Measurements from ENCODE around the gene TNRC6B.

The TNRC6B gene

GRCh38 chr22:40330615-40331014 lies 152.9 kb downstream of the TNRC6B start:
- no peak for DNase-seq

- no peak for DNase-seq
Observed at GRCh38 chr22:40331706-40332105, 154.0 kb downstream of the TNRC6B start.

GRCh38 chr22:40332319-40332781 lies 154.6 kb downstream of the TNRC6B start:
- DNase-seq, result no peak

GRCh38 chr22:40334060-40334459 lies 156.3 kb downstream of the TNRC6B start:
- no peak for DNase-seq

- DNase-seq, result no peak
Observed at GRCh38 chr22:40334899-40335298, 157.2 kb downstream of the TNRC6B start.

GRCh38 chr22:40335358-40335757 lies 157.6 kb downstream of the TNRC6B start:
- no peak for DNase-seq

- DNase-seq, result no peak
Observed at GRCh38 chr22:40340044-40340443, 162.3 kb downstream of the TNRC6B start.

GRCh38 chr22:40341604-40342003 lies 163.9 kb downstream of the TNRC6B start:
- no peak for DNase-seq

- no peak for DNase-seq
Observed at GRCh38 chr22:40342521-40342920, 164.8 kb downstream of the TNRC6B start.

GRCh38 chr22:40345271-40345670 lies 167.5 kb downstream of the TNRC6B start:
- DNase-seq, result no peak

GRCh38 chr22:40345815-40346184 lies 168.1 kb downstream of the TNRC6B start:
- peak; percentile 39 to 49 for DNase-seq

- DNase-seq, result peak; percentile 84 to 85
Observed at GRCh38 chr22:40346185-40347118, 168.7 kb downstream of the TNRC6B start, which contains the start of gene ADSL. Gene ADSL, plus strand, starts transcription at chr22:40346500. Its CDS starts 59 bp downstream, at chr22:40346559.

- no peak for DNase-seq
Observed at GRCh38 chr22:40347300-40347699, 169.6 kb downstream of the TNRC6B start.

GRCh38 chr22:40348025-40348658 lies 170.4 kb downstream of the TNRC6B start:
- peak; percentile 51 to 53 for DNase-seq

GRCh38 chr22:40352763-40353162 lies 175.0 kb downstream of the TNRC6B start:
- DNase-seq, result no peak

GRCh38 chr22:40361100-40361499 lies 183.4 kb downstream of the TNRC6B start:
- no peak for DNase-seq

- no peak for DNase-seq
Observed at GRCh38 chr22:40363059-40363458, 185.3 kb downstream of the TNRC6B start.

GRCh38 chr22:40364431-40364830 lies 186.7 kb downstream of the TNRC6B start:
- DNase-seq, result no peak

- no peak for DNase-seq
Observed at GRCh38 chr22:40366068-40366467, 188.3 kb downstream of the TNRC6B start.

GRCh38 chr22:40367342-40367741 lies 189.6 kb downstream of the TNRC6B start:
- DNase-seq, result no peak

GRCh38 chr22:40368016-40368415 lies 190.3 kb downstream of the TNRC6B start:
- no peak for DNase-seq

- DNase-seq, result no peak
Observed at GRCh38 chr22:40368836-40369235, 191.1 kb downstream of the TNRC6B start.

- DNase-seq, result no peak
Observed at GRCh38 chr22:40374567-40374966, 196.8 kb downstream of the TNRC6B start.

- DNase-seq, result no peak
Observed at GRCh38 chr22:40376149-40376548, 198.4 kb downstream of the TNRC6B start.

Data from stimulated activated CD4-positive, alpha-beta T cell treated with anti-CD3 and anti-CD28 coated beads, Interleukin-2, amount 100 ng/mL, for 48 hours (primary cell).